Stomach (tissue), 9 donors: ENCODE results near the gene OR51B2. TPM values are rescaled to one million over a fixed set of nuclear protein-coding genes. Genes with fewer than 3 reads are reported as not detected.
A peak's percentile ranks its signal among the peaks of the same experiment; 100 is the strongest.

Source experiments
- DNase-seq, 2 donors: peaks; one replicate each; pipeline versions ENCODE4 v3.0.0 to v3.0.0-alpha.2; 2013 to 2019
- H3K27ac ChIP-seq, 5 donors: fragments of 200-600 bp in 4 of 5; sonication (generic) in 4 of 5; one replicate each; pipeline ENCODE4 v1.5.1; 2013 to 2019; ENCODE audit warnings: mild to moderate bottlenecking in 1 of 5, moderate library complexity in 1 of 5
- H3K27me3 ChIP-seq, 3 donors: fragments of 200-600 bp; sonication (generic); one replicate each; pipeline ENCODE4 v1.5.1; 2017 to 2019; ENCODE audit warnings: mixed run types in 1 of 3
- H3K36me3 ChIP-seq, 4 donors: fragments of 200-600 bp; sonication (generic); 1 replicate in 3 of 4; 2 replicates in 1 of 4; pipeline ENCODE4 v1.5.1; 2016 to 2019
- H3K4me1 ChIP-seq, 4 donors: fragments of 200-600 bp; sonication (generic); one replicate each; pipeline ENCODE4 v1.5.1; 2016 to 2019
- H3K4me3 ChIP-seq, 4 donors: fragments of 200-600 bp; sonication (generic) in 3 of 4; one replicate each; pipeline ENCODE4 v1.5.1; 2016 to 2019; ENCODE audit warnings: mild to moderate bottlenecking in 1 of 4
- H3K9me3 ChIP-seq, 4 donors: fragments of 200-600 bp; sonication (generic); one replicate each; pipeline ENCODE4 v1.5.1; 2016 to 2019
- EP300 ChIP-seq: sonication (generic); formaldehyde crosslinking; IDR thresholded peaks from one replicate; pipeline ENCODE4 v1.6.1; 2017; ENCODE audit warnings: antibody characterized with exemption
- POLR2A ChIP-seq, 4 donors: fragments of 450-650 bp; IDR thresholded peaks; one replicate each; pipeline ENCODE4 v1.6.1; 2016; ENCODE audit warnings: antibody characterized with exemption in 4 of 4, control low read depth in 2 of 4, mild to moderate bottlenecking in 1 of 4, moderate library complexity in 1 of 4
- POLR2AphosphoS5 ChIP-seq, 3 donors: sonication (generic); formaldehyde crosslinking; IDR thresholded peaks; one replicate each; pipeline ENCODE4 v1.6.1; 2016; ENCODE audit warnings: antibody characterized with exemption in 3 of 3
- WGBS, 5 donors: extraction: QIAGEN DNeasy Blood & Tissue Kit in 3 of 5; methylation state at CpG; one replicate each; pipeline versions ENCODE4 v1.1.5 to v1.1.7; 2013 to 2018; 5-methylcytosine and 5-hydroxymethylcytosine counted together
- intact Hi-C: fragments of 100-400 bp; cut with DNase I; formaldehyde crosslinking; loops from one replicate; pipeline ENCODE4 v1.15.1; 2023; ENCODE audit warnings: low total_unique reads
- polyA plus RNA-seq, 3 donors: library from polyadenylated mRNA; stranded (reverse); fragments of 200-250 nt; gene quantifications; one replicate each; pipeline ENCODE4 v1.2.3, GENCODE V29; 2013
- small RNA-seq, 4 donors: library from RNA; depleted of rRNA; stranded (forward); fragments of <200 nt; gene quantifications; one replicate each; pipeline ENCODE3, GENCODE V24; 2016
- total RNA-seq, 5 donors: library from RNA; depleted of rRNA; stranded (reverse); fragments of >200 nt; gene quantifications; one replicate each; pipeline versions ENCODE4 v1.1.0 to v1.2.3, GENCODE V29; 2014 to 2016
- TF ChIP-seq, protein P1 (sequence below), 7 experiments: fragments of 450-650 bp in 4 of 7; fragments of 200-600 bp in 3 of 7; sonication (generic) in 3 of 7; IDR thresholded peaks; one replicate each; pipeline ENCODE4 v1.5.1; 2016 to 2019; ENCODE audit warnings: antibody characterized with exemption in 7 of 7, control low read depth in 2 of 7, mild to moderate bottlenecking in 1 of 7
- donor health status: healthy with polysubstance abuse.
- donor health status: Bipolar disorder and iron deficiency.
- donor health status: healthy.

The OR51B2 gene
- total and polyA plus RNA-seq, 8 donors = 0.92 TPM; not detected in 7

GRCh38 chr11:5276697-5277096 is 47.4 kb downstream of the OR51B2 start:
- Histone ChIP-seq H3K4me3 (no peak overlapping the region), H3K27me3 (no peaks in the 10 kb centered on the region), H3K4me1 (no peaks in the 10 kb centered on the region), H3K9me3 (no peaks in the 10 kb centered on the region), H3K27ac (no peak overlapping the region), H3K36me3 (no peaks in the 10 kb centered on the region)
- 78 to 85% (median 80%) methylated on average over 2 of the region's 2 CpGs for WGBS, 5 donors
- TF ChIP-seq POLR2AphosphoS5 (IDR thresholded peaks at IDR 0.05) (no peak), EP300 (no peak), POLR2A (IDR thresholded peaks at IDR 0.05) (no peak)
- TF ChIP-seq, protein P1, sequence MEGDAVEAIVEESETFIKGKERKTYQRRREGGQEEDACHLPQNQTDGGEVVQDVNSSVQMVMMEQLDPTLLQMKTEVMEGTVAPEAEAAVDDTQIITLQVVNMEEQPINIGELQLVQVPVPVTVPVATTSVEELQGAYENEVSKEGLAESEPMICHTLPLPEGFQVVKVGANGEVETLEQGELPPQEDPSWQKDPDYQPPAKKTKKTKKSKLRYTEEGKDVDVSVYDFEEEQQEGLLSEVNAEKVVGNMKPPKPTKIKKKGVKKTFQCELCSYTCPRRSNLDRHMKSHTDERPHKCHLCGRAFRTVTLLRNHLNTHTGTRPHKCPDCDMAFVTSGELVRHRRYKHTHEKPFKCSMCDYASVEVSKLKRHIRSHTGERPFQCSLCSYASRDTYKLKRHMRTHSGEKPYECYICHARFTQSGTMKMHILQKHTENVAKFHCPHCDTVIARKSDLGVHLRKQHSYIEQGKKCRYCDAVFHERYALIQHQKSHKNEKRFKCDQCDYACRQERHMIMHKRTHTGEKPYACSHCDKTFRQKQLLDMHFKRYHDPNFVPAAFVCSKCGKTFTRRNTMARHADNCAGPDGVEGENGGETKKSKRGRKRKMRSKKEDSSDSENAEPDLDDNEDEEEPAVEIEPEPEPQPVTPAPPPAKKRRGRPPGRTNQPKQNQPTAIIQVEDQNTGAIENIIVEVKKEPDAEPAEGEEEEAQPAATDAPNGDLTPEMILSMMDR (IDR thresholded peaks at IDR 0.05) = no peak
- intact Hi-C loops = no loop called here
- DNase-seq = no peak

GRCh38 chr11:5275369-5276110 is 48.6 kb downstream of the OR51B2 start:
- no peaks in the 10 kb centered on the region for H3K4me1 ChIP-seq
- intact Hi-C loops = no loop called here
- 55 to 71% (median 67%) methylated on average over 6 of the region's 6 CpGs for WGBS, 5 donors
- H3K4me3 ChIP-seq = no peak overlapping the region
- TF ChIP-seq, protein P1 (IDR thresholded peaks at IDR 0.05) = no peak
- TF ChIP-seq POLR2A (IDR thresholded peaks at IDR 0.05) = no peak
- no peak for TF ChIP-seq POLR2AphosphoS5 (IDR thresholded peaks at IDR 0.05)
- TF ChIP-seq EP300 = no peak
- H3K9me3 ChIP-seq = no peaks in the 10 kb centered on the region
- DNase-seq = peak in 1 of 2 donors; percentile 11
- H3K27me3 ChIP-seq = no peaks in the 10 kb centered on the region
- no peak overlapping the region for H3K27ac ChIP-seq
- no peaks in the 10 kb centered on the region for H3K36me3 ChIP-seq

DNA sequence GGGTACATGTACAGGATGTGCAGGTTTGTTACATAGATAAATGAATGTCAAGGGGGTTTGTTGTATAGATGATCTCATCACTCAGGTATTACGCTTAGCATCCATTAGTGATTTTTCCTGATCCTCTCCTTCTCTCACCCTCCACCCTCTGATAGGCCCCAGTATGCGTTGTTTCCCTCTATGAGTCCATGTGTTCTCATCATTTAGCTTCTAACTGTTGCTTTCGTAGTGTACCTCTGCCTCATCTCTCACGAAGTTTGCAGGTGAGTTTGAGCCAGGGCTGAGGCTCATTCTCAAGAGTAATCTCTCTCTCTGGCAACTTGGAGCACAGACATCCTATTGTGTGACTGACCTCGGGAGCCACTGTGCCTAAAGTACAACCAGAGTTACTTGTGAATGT is 49.7 kb downstream of the OR51B2 start:
- Histone ChIP-seq H3K4me1 (no peaks in the 10 kb centered on the region), H3K4me3 (no peak overlapping the region), H3K27me3 (no peaks in the 10 kb centered on the region), H3K9me3 (no peaks in the 10 kb centered on the region), H3K36me3 (no peaks in the 10 kb centered on the region), H3K27ac (no peak overlapping the region)
- TF ChIP-seq POLR2A (IDR thresholded peaks at IDR 0.05) (no peak), POLR2AphosphoS5 (IDR thresholded peaks at IDR 0.05) (no peak), EP300 (no peak)
- TF ChIP-seq, protein P1 (IDR thresholded peaks at IDR 0.05) = no peak
- no peak for DNase-seq
- intact Hi-C loops = no loop called here
- WGBS, 5 donors = 67 to 76% (median 70%) methylated on average over 5 of the region's 5 CpGs

Small RNA genes lying within 50 kb of the gene (small RNA-seq; reads per million reads assigned to genes)
- gene AC104389.3 = 0 reads per million in 4 donors

Other genes with a start within 250 kb of the OR51B2 start
- under 1 TPM in 1 of 5 donors, not detected in 4; 0.18 TPM for gene OR52A5, start 185.9 kb downstream of the OR51B2 start, total RNA-seq
- gene OR52A5, start 185.9 kb downstream of the OR51B2 start, polyA plus RNA-seq = not detected
- gene OR52A1, start 169.5 kb downstream of the OR51B2 start, total RNA-seq = not detected
- not detected for gene OR52A1, start 169.5 kb downstream of the OR51B2 start, polyA plus RNA-seq
- gene OR51V1, start 123.6 kb downstream of the OR51B2 start, total RNA-seq = not detected
- gene OR51V1, start 123.6 kb downstream of the OR51B2 start, polyA plus RNA-seq = not detected
- gene HBB, start 97.2 kb downstream of the OR51B2 start, total RNA-seq = 1,000 to 10,000 TPM in 1 of 5 donors, 100 to 1,000 TPM in 1, 10 to 100 TPM in 1, 1 to 10 TPM in 2; 2.9 to 1,619 (median 29.5) TPM
- gene HBB, start 97.2 kb downstream of the OR51B2 start, polyA plus RNA-seq = 10 to 100 TPM in 2 of 3 donors, 1 to 10 TPM in 1; 3.1 to 15.1 (median 13.0) TPM
- gene HBD, start 89.8 kb downstream of the OR51B2 start, total RNA-seq = 1 to 10 TPM in 1 of 5 donors, not detected in 4; 4.8 TPM
- gene HBD, start 89.8 kb downstream of the OR51B2 start, polyA plus RNA-seq = under 1 TPM in 1 of 3 donors, not detected in 2; 0.20 TPM
- gene HBG1, start 74.4 kb downstream of the OR51B2 start, total RNA-seq = 1 to 10 TPM in 1 of 5 donors, not detected in 4; 6.2 TPM
- not detected for gene HBG1, start 74.4 kb downstream of the OR51B2 start, polyA plus RNA-seq
- 1,000 to 10,000 TPM in 1 of 5 donors, not detected in 4; 1,854 TPM for gene HBG2, start 69.5 kb downstream of the OR51B2 start, total RNA-seq
- under 1 TPM in 1 of 3 donors, not detected in 2; 0.75 TPM for gene HBG2, start 69.5 kb downstream of the OR51B2 start, polyA plus RNA-seq
- gene HBE1, start 54.4 kb downstream of the OR51B2 start, total RNA-seq = 1 to 10 TPM in 1 of 5 donors, not detected in 4; 1.3 TPM
- not detected for gene HBE1, start 54.4 kb downstream of the OR51B2 start, polyA plus RNA-seq
- gene OR51B4, start 22.4 kb downstream of the OR51B2 start, total RNA-seq = not detected
- gene OR51B4, start 22.4 kb downstream of the OR51B2 start, polyA plus RNA-seq = not detected
- 1 to 10 TPM in 1 of 5 donors, under 1 TPM in 1, not detected in 3; 0.92 to 1.2 TPM for gene OR51B5, start 19.2 kb upstream of the OR51B2 start, total RNA-seq
- gene OR51B5, start 19.2 kb upstream of the OR51B2 start, polyA plus RNA-seq = not detected
- gene OR51B6, start 27.2 kb upstream of the OR51B2 start, total RNA-seq = not detected
- not detected for gene OR51B6, start 27.2 kb upstream of the OR51B2 start, polyA plus RNA-seq
- gene OR51M1, start 59.5 kb upstream of the OR51B2 start, total RNA-seq = not detected
- gene OR51M1, start 59.5 kb upstream of the OR51B2 start, polyA plus RNA-seq = not detected
- gene OR51Q1, start 97.8 kb upstream of the OR51B2 start, total RNA-seq = not detected
- not detected for gene OR51Q1, start 97.8 kb upstream of the OR51B2 start, polyA plus RNA-seq
- not detected for gene OR51I1, start 117.2 kb upstream of the OR51B2 start, total RNA-seq
- not detected for gene OR51I1, start 117.2 kb upstream of the OR51B2 start, polyA plus RNA-seq
- gene OR51I2, start 125.0 kb upstream of the OR51B2 start, total RNA-seq = not detected
- gene OR51I2, start 125.0 kb upstream of the OR51B2 start, polyA plus RNA-seq = not detected
- not detected for gene OR52D1, start 164.4 kb upstream of the OR51B2 start, total RNA-seq
- gene OR52D1, start 164.4 kb upstream of the OR51B2 start, polyA plus RNA-seq = not detected
- 1 to 10 TPM in 1 of 5 donors, not detected in 4; 1.1 TPM for gene UBQLN3, start 185.7 kb upstream of the OR51B2 start, total RNA-seq
- gene UBQLN3, start 185.7 kb upstream of the OR51B2 start, polyA plus RNA-seq = not detected
- under 1 TPM in 1 of 5 donors, not detected in 4; 0.92 TPM for gene UBQLNL, start 192.4 kb upstream of the OR51B2 start, total RNA-seq
- under 1 TPM; 0.12 to 0.80 (median 0.31) TPM for gene UBQLNL, start 192.4 kb upstream of the OR51B2 start, polyA plus RNA-seq
- gene OR52H1, start 224.2 kb upstream of the OR51B2 start, total RNA-seq = 10 to 100 TPM in 1 of 5 donors, 1 to 10 TPM in 1, under 1 TPM in 1, not detected in 2; 0.58 to 21.0 (median 1.3) TPM
- gene OR52H1, start 224.2 kb upstream of the OR51B2 start, polyA plus RNA-seq = not detected